Ovary (tissue), 9 donors: ENCODE results near the gene TP73. TPM values are rescaled to one million over a fixed set of nuclear protein-coding genes. Genes with fewer than 3 reads are reported as not detected.

Experiments used
- DNase-seq, 5 donors: peaks; one replicate each; pipeline ENCODE4 v3.0.0-alpha.2; 2019 to 2020
- H3K27ac ChIP-seq, 2 donors: fragments of 200-600 bp; one replicate each; pipeline versions ENCODE4 v1.5.1 to v1.8.0; 2019 to 2022
- H3K27me3 ChIP-seq: fragments of 200-600 bp; one replicate; pipeline ENCODE4 v1.8.0; 2022
- H3K36me3 ChIP-seq: fragments of 200-600 bp; sonication (generic); one replicate; pipeline ENCODE4 v1.5.1; 2019
- H3K4me1 ChIP-seq: one replicate; pipeline ENCODE4 v1.8.1; 2013; ENCODE audit warnings: mild to moderate bottlenecking, moderate library complexity; ENCODE audit not compliant: insufficient read depth
- H3K4me3 ChIP-seq: fragments of 200-600 bp; sonication (generic); one replicate; pipeline ENCODE4 v1.5.1; 2017
- H3K9me3 ChIP-seq, 2 donors: fragments of 200-600 bp in 1 of 2; sonication (generic) in 1 of 2; one replicate each; pipeline versions ENCODE4 v1.5.1 to v1.8.1; 2013 to 2019; ENCODE audit warnings: mild to moderate bottlenecking in 1 of 2, moderate library complexity in 1 of 2
- CTCF ChIP-seq, 3 donors: fragments of 450-650 bp in 2 of 3; fragments of 200-600 bp in 1 of 3; IDR thresholded peaks; one replicate each; pipeline versions ENCODE4 v1.5.1 to v1.8.0; 2016 to 2022; ENCODE audit warnings: antibody characterized with exemption in 3 of 3, mild to moderate bottlenecking in 1 of 3
- EP300 ChIP-seq: sonication (generic); formaldehyde crosslinking; IDR thresholded peaks from one replicate; pipeline ENCODE4 v1.6.1; 2017; ENCODE audit warnings: antibody characterized with exemption
- POLR2A ChIP-seq: fragments of 450-650 bp; IDR thresholded peaks from one replicate; pipeline ENCODE4 v1.6.1; 2017; ENCODE audit warnings: antibody characterized with exemption, mild to moderate bottlenecking, moderate library complexity
- WGBS, 3 donors: extraction: QIAGEN DNeasy Blood & Tissue Kit in 1 of 3; methylation state at CpG; one replicate each; pipeline versions ENCODE4 v1.1.5 to v1.1.7; 2013 to 2017; 5-methylcytosine and 5-hydroxymethylcytosine counted together
- intact Hi-C, 4 donors: fragments of 100-400 bp; cut with DNase I; formaldehyde crosslinking; loops; one replicate each; pipeline versions ENCODE4 v1.11.0 to v1.15.1; 2022 to 2023
- polyA plus RNA-seq, 2 donors: library from polyadenylated mRNA; stranded (reverse); fragments of 200-250 nt in 1 of 2; fragments of 350-450 nt in 1 of 2; fragmentation: Illumina TruSeq in 1 of 2; extraction: RNeasy Lipid Tissue Mini Kit (QIAGEN cat#74804) in 1 of 2; gene quantifications; one replicate each; pipeline ENCODE4 v1.2.3, GENCODE V29; 2013 to 2014
- total RNA-seq, 7 donors: library from RNA; depleted of rRNA in 2 of 7; stranded (reverse); fragments of >200 nt in 2 of 7; fragmentation: NEBNext Ultra II Directional in 3 of 7; extraction: Animal tissue kit (Norgen Biotek cat#: 25700) in 3 of 7; gene quantifications; one replicate each; pipeline versions ENCODE4 v1.1.0 to v1.2.4, GENCODE V29; 2016 to 2023
- donor health status: DM: no; HTN: no; CAD: no; lungs with moderate emphysema.
- donor health status: DM: no; HTN: no; CAD: no.
- donor health status: Bipolar disorder and iron deficiency.
- donor health status: DM: yes; HTN: yes; CAD: no.
- donor health status: DM: no; HTN: no; CAD: no.
- donor health status: DM: yes; HTN: yes; CAD: no.

TP73 gene
- total and polyA plus RNA-seq, 9 donors, result 0.03 to 7.5 (median 0.42) TPM

GRCh38 chr1:3632716-3633343, 19.5 kb upstream of the TP73 start:
- intact Hi-C loops, result no loop called here
- no peak overlapping the region for H3K4me3 ChIP-seq
- H3K4me1 ChIP-seq, result no peaks in the 10 kb centered on the region
- no peaks in the 10 kb centered on the region for H3K36me3 ChIP-seq
- no peak overlapping the region for H3K27ac ChIP-seq
- no peaks in the 10 kb centered on the region for H3K27me3 ChIP-seq
- TF ChIP-seq CTCF (IDR thresholded peaks at IDR 0.05) (no peak), POLR2A (no peak), EP300 (no peak)
- no peak for DNase-seq
- H3K9me3 ChIP-seq, result no peaks in the 10 kb centered on the region
- WGBS, 3 donors, result 89 to 91% (median 90%) methylated on average over 26 of the region's 26 CpGs

- H3K4me1 ChIP-seq, result no peaks in the 10 kb centered on the region
- TF ChIP-seq POLR2A, result no peak
- no peak for TF ChIP-seq EP300
- no peak for TF ChIP-seq CTCF (IDR thresholded peaks at IDR 0.05)
- DNase-seq, result no peak
- no peak overlapping the region for H3K27ac ChIP-seq
- no peak overlapping the region for H3K4me3 ChIP-seq
- intact Hi-C loops, result no loop called here
- no peaks in the 10 kb centered on the region for H3K36me3 ChIP-seq
- H3K27me3 ChIP-seq, result no peaks in the 10 kb centered on the region
- H3K9me3 ChIP-seq, result no peaks in the 10 kb centered on the region
- 90 to 94% (median 90%) methylated on average over 28 of the region's 28 CpGs for WGBS, 3 donors
Observed at GRCh38 chr1:3633344-3634058, 18.8 kb upstream of the TP73 start.

GRCh38 chr1:3634059-3634800, 18.1 kb upstream of the TP73 start:
- no peaks in the 10 kb centered on the region for H3K36me3 ChIP-seq
- no peaks in the 10 kb centered on the region for H3K27me3 ChIP-seq
- H3K9me3 ChIP-seq, result no peaks in the 10 kb centered on the region
- no peaks in the 10 kb centered on the region for H3K4me1 ChIP-seq
- no peak overlapping the region for H3K4me3 ChIP-seq
- 90 to 92% (median 91%) methylated on average over 22 of the region's 22 CpGs for WGBS, 3 donors
- no peak for TF ChIP-seq CTCF (IDR thresholded peaks at IDR 0.05)
- TF ChIP-seq EP300, result no peak
- TF ChIP-seq POLR2A, result no peak
- DNase-seq, result peak in 1 of 5 donors; percentile 9
- no peak overlapping the region for H3K27ac ChIP-seq
- intact Hi-C loops, result no loop called here

- Histone ChIP-seq H3K27ac (no peak overlapping the region), H3K9me3 (no peaks in the 10 kb centered on the region), H3K4me1 (no peaks in the 10 kb centered on the region), H3K36me3 (no peaks in the 10 kb centered on the region), H3K4me3 (no peak overlapping the region), H3K27me3 (no peaks in the 10 kb centered on the region)
- intact Hi-C loops, result no loop called here
- TF ChIP-seq POLR2A (no peak), EP300 (no peak), CTCF (IDR thresholded peaks at IDR 0.05) (no peak)
- peak in 1 of 5 donors; percentile 13 for DNase-seq
- 86 to 92% (median 89%) methylated on average over 14 of the region's 14 CpGs for WGBS, 3 donors
Observed at GRCh38 chr1:3636080-3636479, 16.2 kb upstream of the TP73 start.
